ENCODE results near the gene PLEKHH3. TPM values are rescaled to one million over a fixed set of nuclear protein-coding genes. Genes with fewer than 3 reads are reported as not detected.
"Not testable (repeated sequence)": the region's sequence is repeated elsewhere in the genome, so short reads cannot be mapped to it uniquely, and the experiment has no call there.

The PLEKHH3 gene
- total and polyA plus RNA-seq, 11 donors, result 17.8 to 25.9 (median 21.3) TPM

GRCh38 chr17:42665581-42666001 lies 11.2 kb downstream of the PLEKHH3 start:
- DNase-seq (no peak), ATAC-seq (no peak)
- peaks cover 0 to 11% (median 0%) of the 10 kb centered on the region in 9 donors for H3K27me3 ChIP-seq
- H3K36me3 ChIP-seq, result peaks cover 0 to 94% (median 66%) of the 10 kb centered on the region in 9 donors
- TF ChIP-seq, protein P1, sequence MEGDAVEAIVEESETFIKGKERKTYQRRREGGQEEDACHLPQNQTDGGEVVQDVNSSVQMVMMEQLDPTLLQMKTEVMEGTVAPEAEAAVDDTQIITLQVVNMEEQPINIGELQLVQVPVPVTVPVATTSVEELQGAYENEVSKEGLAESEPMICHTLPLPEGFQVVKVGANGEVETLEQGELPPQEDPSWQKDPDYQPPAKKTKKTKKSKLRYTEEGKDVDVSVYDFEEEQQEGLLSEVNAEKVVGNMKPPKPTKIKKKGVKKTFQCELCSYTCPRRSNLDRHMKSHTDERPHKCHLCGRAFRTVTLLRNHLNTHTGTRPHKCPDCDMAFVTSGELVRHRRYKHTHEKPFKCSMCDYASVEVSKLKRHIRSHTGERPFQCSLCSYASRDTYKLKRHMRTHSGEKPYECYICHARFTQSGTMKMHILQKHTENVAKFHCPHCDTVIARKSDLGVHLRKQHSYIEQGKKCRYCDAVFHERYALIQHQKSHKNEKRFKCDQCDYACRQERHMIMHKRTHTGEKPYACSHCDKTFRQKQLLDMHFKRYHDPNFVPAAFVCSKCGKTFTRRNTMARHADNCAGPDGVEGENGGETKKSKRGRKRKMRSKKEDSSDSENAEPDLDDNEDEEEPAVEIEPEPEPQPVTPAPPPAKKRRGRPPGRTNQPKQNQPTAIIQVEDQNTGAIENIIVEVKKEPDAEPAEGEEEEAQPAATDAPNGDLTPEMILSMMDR (IDR thresholded peaks at IDR 0.05), result no peak
- no peak for TF ChIP-seq POLR2A (IDR thresholded peaks at IDR 0.05)
- H3K27ac ChIP-seq, result peak overlapping the region in 1 of 12 donors; percentile 43
- H3K4me1 ChIP-seq, result peaks cover 0 to 42% (median 25%) of the 10 kb centered on the region in 12 donors
- no peaks in the 10 kb centered on the region for H3K9me3 ChIP-seq
- no peak overlapping the region for H3K4me3 ChIP-seq
- 84 to 85% (median 84%) methylated on average over 14 of the region's 14 CpGs for WGBS, 4 donors
- intact Hi-C loops (cut with DNase I), result no loop called here

GRCh38 chr17:42660692-42661345 lies 16.0 kb downstream of the PLEKHH3 start:
- TF ChIP-seq, protein P1 (IDR thresholded peaks at IDR 0.05), result no peak
- TF ChIP-seq POLR2A (IDR thresholded peaks at IDR 0.05), result no peak
- Histone ChIP-seq H3K4me3 (peak overlapping the region in 1 of 12 donors; percentile 5), H3K36me3 (peaks cover 0 to 48% (median 25%) of the 10 kb centered on the region in 9 donors), H3K9me3 (no peaks in the 10 kb centered on the region), H3K4me1 (peaks cover 0 to 26% (median 7%) of the 10 kb centered on the region in 12 donors), H3K27ac (peak overlapping the region in 2 of 12 donors; percentile 3 to 36), H3K27me3 (no peaks in the 10 kb centered on the region)
- intact Hi-C loops (cut with DNase I), result no loop called here
- DNase-seq (peak in 1 of 5 donors; percentile 32), ATAC-seq (no peak)
- WGBS, 4 donors, result 53 to 68% (median 63%) methylated on average over 7 of the region's 7 CpGs

GRCh38 chr17:42659932-42660274 lies 16.9 kb downstream of the PLEKHH3 start:
- WGBS, 4 donors, result 35 to 100% (median 80%) methylated on average over 1 to 6 of the region's 14 CpGs
- Histone ChIP-seq H3K36me3 (peaks cover 0 to 39% (median 16%) of the 10 kb centered on the region in 9 donors), H3K4me3 (peak overlapping the region in 9 of 12 donors; percentile 64 to 94 (median 79)), H3K4me1 (peaks cover 0 to 23% (median 7%) of the 10 kb centered on the region in 12 donors), H3K27ac (peak overlapping the region in 8 of 12 donors; percentile 68 to 88 (median 82))
- H3K9me3 ChIP-seq, H3K27me3 ChIP-seq, DNase-seq: not testable (repeated sequence)
- intact Hi-C loops (cut with DNase I), result loop anchor here in 3 of 10 donors (5.0 kb wide), 2 partner anchors 38 to 43 kb away; no protein-coding TSS in a partner anchor
- ATAC-seq, result peak in 3 of 4 donors; percentile 14 to 34 (median 31)

DNA sequence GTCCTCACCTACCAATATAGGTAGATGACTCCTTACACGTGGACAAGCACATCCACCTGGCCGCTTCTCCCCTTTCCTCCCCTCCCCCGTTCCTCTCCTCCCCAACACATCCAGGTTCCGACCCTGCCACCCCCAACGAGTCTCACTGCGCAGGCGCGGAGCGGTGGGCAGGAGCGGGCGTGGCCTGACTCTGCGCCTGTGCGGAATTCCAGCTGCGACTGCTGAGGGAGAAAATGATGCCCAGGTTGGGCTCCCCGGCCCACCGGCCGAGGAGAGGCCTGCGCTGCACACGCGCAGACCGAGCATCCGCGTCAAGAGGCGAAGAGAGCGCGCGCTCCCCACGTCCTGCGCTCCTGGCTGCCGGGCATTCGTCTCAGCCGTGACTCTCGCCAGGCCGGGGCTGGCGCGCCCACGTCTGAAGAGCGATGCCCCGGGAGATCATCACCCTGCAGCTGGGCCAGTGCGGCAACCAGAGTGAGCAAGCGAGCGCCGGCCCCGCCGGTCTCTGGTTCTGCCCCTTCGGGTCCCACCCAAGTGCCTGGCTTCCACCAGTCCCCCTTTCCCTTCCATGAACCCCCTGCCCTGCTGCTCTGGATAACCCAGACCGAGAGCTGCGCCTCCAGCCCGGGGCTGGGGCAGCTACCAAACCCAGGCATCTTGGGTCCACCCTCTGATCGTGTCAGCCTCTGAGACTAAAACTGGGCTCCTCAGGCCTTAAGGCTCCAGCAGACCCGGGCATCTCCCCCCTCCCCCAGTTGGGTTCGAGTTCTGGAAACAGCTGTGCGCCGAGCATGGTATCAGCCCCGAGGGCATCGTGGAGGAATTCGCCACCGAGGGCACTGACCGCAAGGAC lies 17.5 kb downstream of the PLEKHH3 start, which contains the start of gene TUBG2:
TSS of gene TUBG2 (plus strand) at position 206 of the 853 bp plus-strand sequence. CDS start at position 426, 220 bp downstream.
- peaks cover 0 to 33% (median 12%) of the 10 kb centered on the region in 9 donors for H3K36me3 ChIP-seq
- peak in 1 of 2 donors; percentile 77 for TF ChIP-seq POLR2A (IDR thresholded peaks at IDR 0.05)
- TF ChIP-seq, protein P1 (IDR thresholded peaks at IDR 0.05), result peak in 1 of 12 donors; percentile 10
- peaks cover 0 to 26% (median 9%) of the 10 kb centered on the region in 12 donors for H3K4me1 ChIP-seq
- peak within 1 kb of the TSS; percentile 54 to 94 (median 74) for H3K4me3 ChIP-seq
- DNase-seq (peak; percentile 89 to 94 (median 92)), ATAC-seq (peak; percentile 89 to 97 (median 95))
- intact Hi-C loops (cut with DNase I), result loop anchor here in 3 of 10 donors (5.0 kb wide), 2 partner anchors 37 to 42 kb away; no protein-coding TSS in a partner anchor
- H3K9me3 ChIP-seq, result no peaks in the 10 kb centered on the region
- no peaks in the 10 kb centered on the region for H3K27me3 ChIP-seq
- 2 to 4% (median 2%) methylated on average over 30 to 59 of the region's 59 CpGs for WGBS, 4 donors
- H3K27ac ChIP-seq, result peak within 1 kb of the TSS in 11 of 12 donors; percentile 65 to 88 (median 80)
